Activated T-cell treated with anti-CD3 and anti-CD28 coated beads, Interleukin-2, amount 50 U/mL, for 1 hour (primary cell): Measurements from ENCODE around the gene SH3BGRL2.
"Not testable (repeated sequence)": the region's sequence is repeated elsewhere in the genome, so short reads cannot be mapped to it uniquely, and the experiment has no call there.

Experiments used
- DNase-seq: peaks from one replicate; pipeline ENCODE4 v3.0.0-alpha.2; 2020

Gene SH3BGRL2

DNA sequence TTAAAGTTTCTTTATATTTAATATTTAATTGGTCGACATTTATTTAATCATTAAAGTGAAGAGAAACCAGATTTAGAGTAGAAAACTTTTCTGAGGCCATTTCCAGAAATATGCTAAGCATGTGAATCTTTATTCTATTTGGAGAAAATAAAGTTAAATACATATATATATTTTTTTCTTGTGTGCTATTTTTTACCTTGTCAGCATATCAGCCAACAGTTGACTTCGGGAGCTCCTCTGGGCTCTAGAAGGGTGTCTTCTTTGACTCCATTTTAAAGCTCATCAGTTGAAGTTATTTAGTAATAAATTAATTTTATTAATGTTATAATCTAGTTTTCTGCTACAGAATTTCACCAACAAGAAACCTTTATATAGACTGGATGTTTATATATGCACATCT lies 73.1 kb downstream of the SH3BGRL2 start:
- DNase-seq, result no peak

GRCh38 chr6:79705456-79705995 lies 74.4 kb downstream of the SH3BGRL2 start:
- no peak for DNase-seq

DNA sequence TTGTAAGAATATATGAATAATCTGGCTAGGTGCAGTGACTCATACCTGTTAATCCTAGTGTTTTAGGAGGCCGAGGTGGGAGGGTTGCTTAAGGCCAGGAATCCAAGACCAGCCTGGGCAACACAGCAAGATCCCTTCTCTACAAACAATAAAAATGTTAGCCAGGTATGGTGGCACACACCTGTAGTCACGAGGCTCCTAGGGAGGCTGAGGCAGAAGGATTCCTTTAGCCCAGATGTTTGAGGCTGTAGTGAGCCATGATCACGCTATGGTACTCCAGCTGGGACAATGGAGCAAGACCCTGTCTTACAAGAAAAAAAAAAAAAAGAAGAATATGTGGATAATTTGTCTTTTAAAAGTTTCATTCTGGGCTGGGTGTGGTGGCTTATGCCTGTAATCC lies 75.4 kb downstream of the SH3BGRL2 start:
- no peak for DNase-seq

GRCh38 chr6:79707621-79708020 lies 76.5 kb downstream of the SH3BGRL2 start:
- no peak for DNase-seq

DNA sequence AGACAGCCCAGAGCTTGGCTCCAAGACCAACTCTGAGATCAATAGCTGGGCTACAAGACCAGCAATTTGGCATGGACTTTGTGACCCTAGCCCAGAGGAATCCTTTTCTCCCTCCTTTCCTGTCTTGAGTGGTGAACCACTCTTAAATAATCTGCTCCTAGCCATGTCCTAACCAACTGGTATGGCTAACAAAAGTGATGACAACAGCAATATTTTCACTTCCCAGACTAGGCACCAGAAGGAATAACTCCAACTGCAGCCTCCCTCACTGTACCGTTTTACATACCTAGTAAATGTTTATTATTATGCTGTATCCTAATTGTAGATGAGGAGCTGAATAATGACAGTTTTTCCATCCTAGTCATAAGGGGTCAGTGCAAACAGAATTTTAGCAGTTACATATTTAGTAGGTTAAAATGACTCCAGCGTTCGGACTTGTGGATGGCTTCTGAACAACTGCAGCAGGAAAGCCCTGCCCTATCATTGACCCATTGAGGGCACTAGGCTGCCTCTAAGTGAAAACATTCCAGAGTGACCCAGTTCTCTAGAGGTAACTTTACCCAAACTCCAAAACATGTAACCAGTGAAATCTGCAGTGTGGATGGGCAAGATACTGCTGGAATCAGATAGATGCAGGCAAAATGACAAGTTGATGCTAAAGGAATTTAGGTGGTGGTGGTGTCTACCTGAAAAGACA lies 77.1 kb downstream of the SH3BGRL2 start:
- DNase-seq, result no peak

DNA sequence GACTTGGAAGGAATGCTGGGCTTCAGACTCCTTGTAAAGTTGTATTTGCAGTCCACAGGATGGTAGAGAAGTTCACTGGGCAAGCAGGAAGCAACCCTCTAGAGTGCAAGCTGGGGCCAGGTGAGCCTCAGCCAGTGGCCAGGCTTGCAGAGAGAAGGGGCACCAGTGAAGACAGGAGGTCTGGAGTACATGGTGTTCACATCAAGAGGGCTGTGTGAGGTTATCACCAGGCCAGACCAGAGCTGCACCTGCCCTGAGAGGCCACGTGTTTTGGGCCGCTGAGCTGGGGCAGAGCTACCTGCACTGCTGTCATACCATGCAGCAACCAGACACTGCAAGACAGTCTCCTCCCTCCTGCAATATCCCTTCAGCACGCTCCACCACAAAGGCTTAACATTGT lies 79.0 kb downstream of the SH3BGRL2 start:
- no peak for DNase-seq

DNA sequence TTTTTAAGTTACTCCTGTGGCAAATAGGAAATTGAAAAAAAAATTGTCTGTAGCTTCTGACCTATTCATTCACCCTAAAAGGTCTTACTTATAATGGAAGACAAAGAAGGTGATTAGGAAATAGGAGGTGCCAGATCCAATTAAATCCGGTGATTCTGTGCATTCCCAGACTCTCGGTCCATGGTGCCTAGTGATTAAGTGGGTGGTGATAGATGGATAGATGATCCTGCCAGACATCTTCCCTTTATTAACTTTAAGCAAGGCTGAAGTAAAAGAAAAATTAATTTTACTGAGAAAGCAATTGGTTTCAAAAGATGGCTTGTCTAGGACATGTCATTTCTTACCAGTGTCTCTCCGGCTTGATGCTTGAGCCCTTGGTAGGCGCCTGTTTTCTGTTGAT lies 80.0 kb downstream of the SH3BGRL2 start:
- DNase-seq, result no peak

DNA sequence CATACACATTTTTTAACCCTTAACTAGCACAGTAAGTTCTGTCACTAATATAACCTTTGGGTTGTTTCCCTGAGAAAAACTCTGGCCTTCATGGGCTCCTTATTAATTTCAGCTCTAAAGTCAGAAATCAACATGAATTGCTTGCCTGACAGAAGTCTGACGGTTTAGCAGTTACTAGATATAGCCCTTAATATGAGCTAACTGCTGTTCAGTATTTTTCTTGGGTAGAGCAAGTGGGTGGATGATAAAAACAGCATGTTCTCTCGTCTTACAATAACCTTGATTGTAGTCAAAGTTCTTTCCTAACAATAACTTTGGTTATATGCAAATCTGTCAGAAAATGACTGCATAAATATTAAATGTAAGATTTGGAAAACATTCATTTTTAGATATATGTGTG lies 81.0 kb downstream of the SH3BGRL2 start:
- DNase-seq, result no peak

DNA sequence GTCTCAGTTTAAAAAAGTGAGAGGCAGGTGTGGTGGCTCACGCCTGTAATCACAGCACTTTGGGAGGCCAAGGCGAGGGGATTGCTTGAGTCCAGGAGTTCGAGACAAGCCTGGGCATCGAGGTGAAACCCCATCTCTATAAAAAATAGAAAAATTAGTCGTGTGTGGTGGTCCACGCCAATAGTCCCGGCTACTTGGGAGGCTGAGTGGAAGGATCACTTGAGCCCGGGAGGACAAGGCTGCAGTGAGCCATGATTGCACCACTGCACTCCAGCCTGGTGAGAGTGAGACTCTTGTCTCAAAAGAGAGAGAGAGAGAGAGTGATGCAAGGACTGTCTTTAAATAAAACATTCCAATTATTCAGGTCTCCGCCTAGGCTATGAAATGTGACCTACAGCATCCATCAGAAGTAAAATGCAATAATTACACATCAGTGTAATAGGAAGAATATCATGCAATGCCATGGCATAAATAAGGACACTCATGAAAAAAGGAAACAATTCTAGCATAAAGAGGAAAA lies 81.5 kb downstream of the SH3BGRL2 start:
- no peak for DNase-seq

- DNase-seq, result peak; percentile 32
These were observed 82.7 kb downstream of the SH3BGRL2 start for GRCh38 chr6:79713701-79714322.

DNA sequence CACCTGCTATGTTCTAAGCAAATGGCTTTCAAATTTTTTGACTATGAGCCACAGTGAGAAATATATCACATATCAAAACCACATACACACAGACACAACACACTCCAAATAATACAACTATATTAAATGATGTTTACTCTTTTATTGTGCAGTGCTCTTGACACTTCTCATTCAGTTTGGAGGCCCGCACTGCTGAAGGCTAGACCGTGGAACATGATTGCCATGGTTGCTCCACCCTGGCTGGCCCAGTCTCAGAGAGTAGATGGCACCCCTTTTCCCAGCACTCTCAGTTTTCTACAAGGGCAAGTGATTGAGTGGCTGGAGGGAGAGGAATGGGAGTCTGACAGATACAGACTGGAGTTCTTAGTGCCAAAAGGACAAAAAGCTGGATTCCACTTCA lies 86.9 kb downstream of the SH3BGRL2 start:
- no peak for DNase-seq

DNA sequence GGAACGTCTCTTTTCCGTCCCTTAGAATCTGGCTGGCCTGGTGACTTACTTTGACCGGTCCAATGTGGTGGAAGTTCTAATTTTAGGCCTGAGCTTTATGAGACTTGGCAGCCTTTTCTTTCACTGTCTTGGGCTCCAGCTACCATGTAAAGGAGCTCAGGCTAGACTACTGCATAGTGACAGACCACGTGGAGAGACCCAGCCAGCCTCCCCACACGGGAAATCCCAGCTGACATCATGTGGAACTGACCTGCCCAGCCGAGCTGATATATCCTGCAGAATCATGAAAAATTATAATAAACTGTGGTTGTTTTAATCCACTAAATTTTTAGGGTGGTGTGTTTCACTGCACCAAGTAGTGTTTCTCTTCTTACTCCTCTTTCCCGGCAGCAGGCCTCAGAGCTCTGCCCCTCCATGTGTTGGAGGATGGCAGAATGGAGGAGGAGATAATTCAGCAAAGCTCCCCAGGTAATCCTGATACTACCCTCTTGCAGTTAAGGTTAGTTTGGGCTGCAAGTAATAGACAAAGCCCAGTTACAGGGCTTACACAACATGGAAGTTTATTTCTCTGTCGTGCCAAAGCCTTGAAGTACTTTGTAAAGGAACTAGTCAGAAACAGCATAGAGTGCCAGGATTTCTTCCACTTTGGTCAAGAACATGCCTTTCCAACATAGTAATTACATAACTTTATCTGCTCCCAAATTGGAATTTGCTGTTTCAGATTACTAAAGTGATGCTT lies 87.5 kb downstream of the SH3BGRL2 start:
- no peak for DNase-seq

- no peak for DNase-seq
These were observed 88.3 kb downstream of the SH3BGRL2 start for GRCh38 chr6:79719248-79719960.

DNA sequence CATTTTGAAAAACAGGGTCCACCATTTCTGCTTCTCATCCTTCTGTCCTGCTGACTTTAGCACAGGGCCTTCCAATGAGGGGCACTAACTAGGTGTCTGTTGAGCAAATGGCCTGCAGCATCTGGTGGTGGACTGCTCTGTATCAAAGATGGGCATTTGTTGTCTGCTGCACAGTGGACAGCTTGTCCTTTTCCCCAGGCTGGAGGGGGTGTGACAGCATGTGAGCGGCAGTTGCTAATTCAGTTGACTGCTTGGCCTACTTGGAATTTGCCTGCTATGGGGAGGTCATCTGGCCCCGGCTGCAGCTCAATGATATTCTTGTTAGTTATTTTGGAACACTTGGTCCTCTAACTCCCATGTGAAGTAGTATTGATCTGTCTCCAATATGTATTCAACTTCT lies 93.7 kb downstream of the SH3BGRL2 start:
- no peak for DNase-seq

GRCh38 chr6:79731471-79731870 lies 100.3 kb downstream of the SH3BGRL2 start:
- DNase-seq, result no peak

GRCh38 chr6:79733388-79733787 lies 102.3 kb downstream of the SH3BGRL2 start:
- DNase-seq, result no peak

- DNase-seq, result no peak
These were observed 103.2 kb downstream of the SH3BGRL2 start for GRCh38 chr6:79734374-79734773.

GRCh38 chr6:79735183-79735582 lies 104.1 kb downstream of the SH3BGRL2 start:
- DNase-seq, result no peak

DNA sequence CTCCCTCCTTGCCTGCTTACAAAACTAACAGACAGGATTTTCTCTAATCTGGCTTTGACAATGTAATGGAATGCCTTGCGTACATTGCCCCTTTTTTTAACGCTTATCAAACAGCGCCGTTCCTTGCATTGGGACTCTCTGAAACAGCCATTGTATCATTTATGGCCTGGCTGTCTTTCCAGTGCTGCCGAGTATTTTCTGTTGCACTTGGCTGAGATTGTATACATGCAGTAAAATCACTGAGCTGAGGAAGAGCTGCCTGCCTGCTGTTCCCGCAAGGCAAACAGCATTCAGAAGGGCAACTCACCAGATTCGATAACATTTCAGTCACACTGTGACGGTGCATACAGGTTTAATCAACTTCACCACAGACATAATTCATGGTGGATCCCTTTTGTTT lies 106.0 kb downstream of the SH3BGRL2 start:
- DNase-seq, result no peak

DNA sequence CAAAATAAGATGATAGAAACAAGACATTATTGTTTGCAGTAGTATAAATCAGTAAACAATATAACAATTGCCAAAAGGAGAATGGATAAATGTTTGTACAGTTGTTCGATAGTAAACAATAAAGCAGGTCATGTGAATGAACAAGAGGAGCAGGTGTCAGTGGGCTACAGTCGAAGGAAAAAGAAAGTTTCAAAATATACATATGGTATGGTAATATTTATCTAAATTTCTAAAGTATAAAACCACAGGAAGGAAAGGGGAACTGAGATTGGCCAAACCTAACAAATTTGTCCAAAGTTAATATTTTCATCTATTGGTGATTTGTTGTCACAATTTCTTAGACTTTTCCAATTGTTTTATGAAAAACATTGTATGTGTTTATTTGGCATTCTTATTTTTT lies 110.9 kb downstream of the SH3BGRL2 start:
- no peak for DNase-seq

DNA sequence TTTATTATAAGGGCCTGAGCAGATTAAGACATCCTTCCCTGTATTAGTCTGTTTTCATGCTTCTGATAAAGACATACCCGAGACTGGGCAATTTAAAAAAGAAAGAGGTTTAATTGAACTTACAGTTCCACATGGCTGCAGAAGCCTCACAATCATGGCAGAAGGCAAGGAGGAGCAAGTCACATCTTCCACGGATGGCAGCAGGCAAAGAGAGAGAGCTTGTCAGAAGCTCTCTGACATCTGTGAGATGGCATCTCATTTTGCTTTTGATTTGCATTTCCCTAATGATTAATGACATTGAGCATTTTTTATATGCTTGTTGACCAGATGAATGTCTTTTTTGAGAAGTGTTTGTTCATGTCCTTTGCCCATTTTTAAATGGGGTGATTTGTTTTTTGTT lies 114.2 kb downstream of the SH3BGRL2 start:
- DNase-seq, result not testable (repeated sequence)

GRCh38 chr6:79746325-79746724 lies 115.2 kb downstream of the SH3BGRL2 start:
- DNase-seq, result not testable (repeated sequence)

- no peak for DNase-seq
These were observed 119.7 kb downstream of the SH3BGRL2 start for GRCh38 chr6:79750806-79751205.
